ENCODE measurements around the gene EHD2. TPM values are rescaled to one million over a fixed set of nuclear protein-coding genes. Genes with fewer than 3 reads are reported as not detected.
"Not testable (repeated sequence)": the region's sequence is repeated elsewhere in the genome, so short reads cannot be mapped to it uniquely, and the experiment has no call there.

EHD2 gene
- polyA plus RNA-seq, 1 donor from 2014 or later: not detected

DNA sequence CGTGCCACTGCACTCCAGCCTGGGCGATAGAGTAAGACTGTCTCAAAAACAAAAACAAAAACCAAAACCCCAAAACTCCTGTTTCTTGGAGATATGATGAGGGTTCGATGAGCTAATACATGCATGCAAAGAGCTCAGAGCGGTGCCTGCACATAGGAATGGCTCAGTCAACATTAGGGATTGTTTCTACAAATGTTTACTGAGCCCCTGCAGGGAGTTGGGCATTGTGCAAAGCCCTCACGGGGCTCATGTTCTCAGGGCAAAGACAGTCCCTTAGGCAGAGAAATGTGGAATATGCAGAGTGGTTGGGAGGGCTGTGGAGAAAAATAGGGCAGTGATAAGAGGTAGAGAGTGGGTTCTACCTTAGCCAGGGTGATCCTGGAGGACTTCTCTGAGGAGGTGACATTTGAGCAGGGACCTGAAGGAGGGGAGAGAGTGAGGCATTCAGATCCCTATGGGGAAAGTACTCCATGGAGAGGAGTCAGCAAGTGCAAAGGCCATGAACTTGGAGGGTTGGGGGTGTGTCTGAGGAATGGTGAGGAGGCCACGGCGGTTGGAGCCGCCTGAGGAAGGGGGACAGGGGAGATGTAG lies 1.5 kb upstream of the EHD2 start:
- Histone ChIP-seq H3K4me3 (ENCODE audit: low read length) (no peak overlapping the region), H3K27me3 (ENCODE audit: insufficient read depth, low read depth, low read length) (peaks cover 13% of the 10 kb centered on the region), H3K4me2 (ENCODE audit: low read length) (no peak overlapping the region), H3K9me2 (ENCODE audit: insufficient read depth, low read length) (no peaks in the 10 kb centered on the region), H2AFZ (ENCODE audit: low read depth, low read length) (no peak overlapping the region), H3K79me2 (replicated peaks; ENCODE audit: insufficient read depth, low read length) (no peaks in the 10 kb centered on the region), H3K9me3 (ENCODE audit: low read length) (no peaks in the 10 kb centered on the region), H3K27ac (ENCODE audit: low read length) (no peak overlapping the region), H4K20me1 (ENCODE audit: insufficient read depth) (no peaks in the 10 kb centered on the region), H3K9ac (ENCODE audit: low read length) (no peak overlapping the region), H3F3A (ENCODE audit: insufficient read depth, low read length, poor library complexity, severe bottlenecking) (no peaks in the 10 kb centered on the region), H3K36me3 (ENCODE audit: insufficient read depth, low read length) (no peaks in the 10 kb centered on the region)
- TF ChIP-seq SMC3 (conservative IDR thresholded peaks at IDR 0.05; ENCODE audit: poor library complexity) (no peak), TAF1 (IDR thresholded peaks at IDR 0.05; ENCODE audit: low read depth) (no peak), POLR2AphosphoS5 (IDR thresholded peaks at IDR 0.05) (no peak), MXI1 (conservative IDR thresholded peaks at IDR 0.05; ENCODE audit: poor library complexity, severe bottlenecking) (no peak), RAD21 (conservative IDR thresholded peaks at IDR 0.05) (no peak), EZH2 (IDR thresholded peaks at IDR 0.05; ENCODE audit: borderline replicate concordance, insufficient read depth, low read length, poor library complexity, severe bottlenecking) (no peak), EP300 (conservative IDR thresholded peaks at IDR 0.05; ENCODE audit: poor library complexity, severe bottlenecking) (no peak), REST (IDR thresholded peaks at IDR 0.05; ENCODE audit: borderline replicate concordance) (no peak), CTCF (IDR thresholded peaks at IDR 0.05; ENCODE audit: poor library complexity, severe bottlenecking) (no peak)

DNA sequence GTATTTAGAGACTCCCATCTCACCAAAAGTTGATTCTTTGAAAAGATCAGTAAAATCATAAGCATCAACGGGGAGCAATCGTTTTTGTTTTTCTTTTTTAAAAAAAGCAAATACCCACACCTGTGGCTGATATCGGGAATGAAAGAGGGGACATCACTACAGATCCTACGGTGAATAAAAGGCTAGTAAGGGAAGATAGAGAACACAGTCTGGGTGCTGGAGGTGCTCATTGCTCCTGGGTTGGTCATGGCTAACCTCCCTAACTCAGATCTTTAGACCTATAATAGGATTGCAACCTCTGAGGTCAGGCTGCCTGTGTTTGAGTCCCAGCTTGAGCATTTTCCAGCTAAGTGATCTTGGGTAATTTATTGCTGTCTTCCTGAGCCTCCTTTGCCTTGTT lies 1.1 kb downstream of the EHD2 start:
- no peak for TF ChIP-seq MXI1 (conservative IDR thresholded peaks at IDR 0.05; ENCODE audit: poor library complexity, severe bottlenecking)
- no peak for TF ChIP-seq TAF1 (IDR thresholded peaks at IDR 0.05; ENCODE audit: low read depth)
- no peak for TF ChIP-seq POLR2AphosphoS5 (IDR thresholded peaks at IDR 0.05)
- TF ChIP-seq EZH2 (IDR thresholded peaks at IDR 0.05; ENCODE audit: borderline replicate concordance, insufficient read depth, low read length, poor library complexity, severe bottlenecking): no peak
- no peak for TF ChIP-seq EP300 (conservative IDR thresholded peaks at IDR 0.05; ENCODE audit: poor library complexity, severe bottlenecking)
- TF ChIP-seq CTCF (IDR thresholded peaks at IDR 0.05; ENCODE audit: poor library complexity, severe bottlenecking): no peak
- no peak for TF ChIP-seq REST (IDR thresholded peaks at IDR 0.05; ENCODE audit: borderline replicate concordance)
- TF ChIP-seq SMC3 (conservative IDR thresholded peaks at IDR 0.05; ENCODE audit: poor library complexity): no peak
- no peak for TF ChIP-seq RAD21 (conservative IDR thresholded peaks at IDR 0.05)
- Histone ChIP-seq H3K9me3 (ENCODE audit: low read length) (no peaks in the 10 kb centered on the region), H3K36me3 (ENCODE audit: insufficient read depth, low read length) (no peaks in the 10 kb centered on the region), H3K9ac (ENCODE audit: low read length) (no peak overlapping the region), H3F3A (ENCODE audit: insufficient read depth, low read length, poor library complexity, severe bottlenecking) (no peaks in the 10 kb centered on the region), H3K4me3 (ENCODE audit: low read length) (no peak overlapping the region), H2AFZ (ENCODE audit: low read depth, low read length) (no peak overlapping the region), H4K20me1 (ENCODE audit: insufficient read depth) (no peaks in the 10 kb centered on the region), H3K27ac (ENCODE audit: low read length) (no peak overlapping the region), H3K9me2 (ENCODE audit: insufficient read depth, low read length) (no peaks in the 10 kb centered on the region), H3K4me2 (ENCODE audit: low read length) (no peak overlapping the region), H3K79me2 (replicated peaks; ENCODE audit: insufficient read depth, low read length) (no peaks in the 10 kb centered on the region), H3K27me3 (ENCODE audit: insufficient read depth, low read depth, low read length) (peaks cover 13% of the 10 kb centered on the region)

DNA sequence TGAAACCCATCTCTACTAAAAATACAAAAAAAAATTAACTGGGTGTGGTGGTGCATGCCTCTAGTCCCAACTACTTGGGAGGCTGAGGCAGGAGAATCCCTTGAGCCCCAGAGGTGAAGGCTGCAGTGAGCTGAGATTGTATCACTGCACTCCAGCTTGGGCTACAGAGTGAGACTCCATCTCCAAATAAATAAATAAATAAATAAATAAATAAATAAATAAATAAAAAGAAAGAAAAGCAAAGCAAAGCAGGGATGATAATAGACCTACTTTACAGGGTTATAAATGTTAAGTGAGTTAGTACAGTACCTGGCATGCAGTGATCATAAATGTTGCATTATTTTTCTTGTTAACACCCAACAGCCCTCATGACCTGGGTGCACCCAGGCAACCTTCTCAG lies 1.6 kb downstream of the EHD2 start:
- H3K27ac ChIP-seq (ENCODE audit: low read length); H4K20me1 ChIP-seq (ENCODE audit: insufficient read depth); H3K79me2 ChIP-seq (replicated peaks; ENCODE audit: insufficient read depth, low read length); H3K9me3 ChIP-seq (ENCODE audit: low read length); H3K9ac ChIP-seq (ENCODE audit: low read length); H3F3A ChIP-seq (ENCODE audit: insufficient read depth, low read length, poor library complexity, severe bottlenecking); H3K9me2 ChIP-seq (ENCODE audit: insufficient read depth, low read length); H3K36me3 ChIP-seq (ENCODE audit: insufficient read depth, low read length); H2AFZ ChIP-seq (ENCODE audit: low read depth, low read length); H3K4me3 ChIP-seq (ENCODE audit: low read length); H3K4me2 ChIP-seq (ENCODE audit: low read length): not testable (repeated sequence)
- peaks cover 13% of the 10 kb centered on the region for H3K27me3 ChIP-seq (ENCODE audit: insufficient read depth, low read depth, low read length)

Measured in neural cell (in vitro differentiated cells).